ENCODE measurements around the gene NPHS1.
"Not testable (repeated sequence)": the region's sequence is repeated elsewhere in the genome, so short reads cannot be mapped to it uniquely, and the experiment has no call there.

NPHS1 gene

GRCh38 chr19:35811317-35812219 is 40.7 kb downstream of the NPHS1 start:
- DNase-seq: no peak

- no peak for DNase-seq
Measured at GRCh38 chr19:35807633-35808032, 44.7 kb downstream of the NPHS1 start.

GRCh38 chr19:35806597-35806996 is 45.7 kb downstream of the NPHS1 start:
- no peak for DNase-seq

GRCh38 chr19:35805526-35806102 is 46.7 kb downstream of the NPHS1 start:
- no peak for DNase-seq

- DNase-seq: no peak
Measured at GRCh38 chr19:35801828-35802227, 50.5 kb downstream of the NPHS1 start.

GRCh38 chr19:35797663-35798062 is 54.6 kb downstream of the NPHS1 start:
- DNase-seq: peak; percentile 5

- no peak for DNase-seq
Measured at GRCh38 chr19:35796645-35797542, 55.4 kb downstream of the NPHS1 start.

GRCh38 chr19:35795564-35795963 is 56.7 kb downstream of the NPHS1 start:
- DNase-seq: not testable (repeated sequence)

- DNase-seq: no peak
Measured at GRCh38 chr19:35793381-35794165, 58.7 kb downstream of the NPHS1 start.

GRCh38 chr19:35792888-35793287 is 59.4 kb downstream of the NPHS1 start:
- no peak for DNase-seq

GRCh38 chr19:35792312-35792711 is 60.0 kb downstream of the NPHS1 start:
- no peak for DNase-seq

- no peak for DNase-seq
Measured at GRCh38 chr19:35791814-35792279, 60.5 kb downstream of the NPHS1 start.

GRCh38 chr19:35790981-35791813 is 61.1 kb downstream of the NPHS1 start:
- DNase-seq: peak; percentile 30

GRCh38 chr19:35789978-35790944 is 62.0 kb downstream of the NPHS1 start:
- DNase-seq: no peak

GRCh38 chr19:35789195-35789977 is 62.9 kb downstream of the NPHS1 start:
- DNase-seq: no peak

- no peak for DNase-seq
Measured at GRCh38 chr19:35788205-35788960, 63.9 kb downstream of the NPHS1 start.

GRCh38 chr19:35787227-35787799 is 65.0 kb downstream of the NPHS1 start:
- no peak for DNase-seq
